ENCODE measurements around the gene REG4. TPM values are rescaled to one million over a fixed set of nuclear protein-coding genes. Genes with fewer than 3 reads are reported as not detected.

REG4 gene
- total and polyA plus RNA-seq, 4 donors = 0.08 to 0.19 (median 0.15) TPM; not detected in 1

GRCh38 chr1:119797162-119797561 is 14.1 kb downstream of the REG4 start:
- Histone ChIP-seq H3K9ac (ENCODE audit: low read depth in 1 of 2, low read length in 2 of 2) (no peak overlapping the region), H3K36me3 (ENCODE audit: control insufficient read depth in 4 of 4, insufficient read depth in 3 of 4, low read depth in 1 of 4, low read length in 3 of 4) (no peaks in the 10 kb centered on the region), H3K9me3 (ENCODE audit: control insufficient read depth in 4 of 4, low read length in 3 of 4) (no peaks in the 10 kb centered on the region), H3K4me3 (ENCODE audit: low read depth in 1 of 3, low read length in 3 of 3) (no peak overlapping the region), H3K27ac (ENCODE audit: low read depth in 1 of 2, low read length in 2 of 2) (no peak overlapping the region), H3K27me3 (ENCODE audit: control insufficient read depth in 4 of 4, insufficient read depth in 4 of 4, low read length in 3 of 4) (no peaks in the 10 kb centered on the region), H3K4me1 (ENCODE audit: control insufficient read depth in 4 of 4, insufficient read depth in 4 of 4, low read length in 3 of 4) (peaks cover 0 to 5% (median 0%) of the 10 kb centered on the region in 4 donors)
- TF ChIP-seq YY1 (IDR thresholded peaks at IDR 0.05) (no peak), MAX (IDR thresholded peaks at IDR 0.05) (no peak), FOXA2 (IDR thresholded peaks at IDR 0.05) (no peak), GABPA (IDR thresholded peaks at IDR 0.05 in 1 of 2, conservative IDR thresholded peaks at IDR 0.05 in 1 of 2) (no peak), HNF4A (conservative IDR thresholded peaks at IDR 0.05) (no peak), JUND (IDR thresholded peaks at IDR 0.05) (no peak), RAD21 (IDR thresholded peaks at IDR 0.05) (no peak), EGR1 (IDR thresholded peaks at IDR 0.05; ENCODE audit: low read depth in 2 of 2) (no peak), SP1 (IDR thresholded peaks at IDR 0.05) (no peak), HNF4G (IDR thresholded peaks at IDR 0.05) (no peak), ZBTB33 (IDR thresholded peaks at IDR 0.05) (no peak), CTCF (IDR thresholded peaks at IDR 0.05; ENCODE audit: low read depth, low read length, missing input control) (no peak), RXRA (IDR thresholded peaks at IDR 0.05) (no peak), TAF1 (conservative IDR thresholded peaks at IDR 0.05) (no peak), ATF3 (IDR thresholded peaks at IDR 0.05) (no peak)
- DNase-seq (ENCODE audit: low spot score) = no peak
- WGBS = 83% methylated on average over 1 of the region's 1 CpG

- Histone ChIP-seq H3K9ac (ENCODE audit: low read depth in 1 of 2, low read length in 2 of 2) (no peak overlapping the region), H3K9me3 (ENCODE audit: control insufficient read depth in 4 of 4, low read length in 3 of 4) (no peaks in the 10 kb centered on the region), H3K27me3 (ENCODE audit: control insufficient read depth in 4 of 4, insufficient read depth in 4 of 4, low read length in 3 of 4) (no peaks in the 10 kb centered on the region), H3K27ac (ENCODE audit: low read depth in 1 of 2, low read length in 2 of 2) (no peak overlapping the region), H3K36me3 (ENCODE audit: control insufficient read depth in 4 of 4, insufficient read depth in 3 of 4, low read depth in 1 of 4, low read length in 3 of 4) (no peaks in the 10 kb centered on the region), H3K4me3 (ENCODE audit: low read depth in 1 of 3, low read length in 3 of 3) (no peak overlapping the region), H3K4me1 (ENCODE audit: control insufficient read depth in 4 of 4, insufficient read depth in 4 of 4, low read length in 3 of 4) (peaks cover 6 to 15% (median 10%) of the 10 kb centered on the region in 4 donors)
- no peak for TF ChIP-seq TAF1 (conservative IDR thresholded peaks at IDR 0.05)
- no peak for TF ChIP-seq CTCF (IDR thresholded peaks at IDR 0.05; ENCODE audit: low read depth, low read length, missing input control)
- 86% methylated on average over 9 of the region's 9 CpGs for WGBS
- DNase-seq (ENCODE audit: low spot score) = no peak
Measured at GRCh38 chr1:119795261-119796200, 15.7 kb downstream of the REG4 start.

Data from liver (tissue), 9 donors.